ENCODE results near the gene SOX11.

Gene SOX11

GRCh38 chr2:5736886-5737285, 44.7 kb downstream of the SOX11 start:
- no peak for TF ChIP-seq POLR2AphosphoS5 (IDR thresholded peaks at IDR 0.05; ENCODE audit: low read depth)
- TF ChIP-seq, protein P1, sequence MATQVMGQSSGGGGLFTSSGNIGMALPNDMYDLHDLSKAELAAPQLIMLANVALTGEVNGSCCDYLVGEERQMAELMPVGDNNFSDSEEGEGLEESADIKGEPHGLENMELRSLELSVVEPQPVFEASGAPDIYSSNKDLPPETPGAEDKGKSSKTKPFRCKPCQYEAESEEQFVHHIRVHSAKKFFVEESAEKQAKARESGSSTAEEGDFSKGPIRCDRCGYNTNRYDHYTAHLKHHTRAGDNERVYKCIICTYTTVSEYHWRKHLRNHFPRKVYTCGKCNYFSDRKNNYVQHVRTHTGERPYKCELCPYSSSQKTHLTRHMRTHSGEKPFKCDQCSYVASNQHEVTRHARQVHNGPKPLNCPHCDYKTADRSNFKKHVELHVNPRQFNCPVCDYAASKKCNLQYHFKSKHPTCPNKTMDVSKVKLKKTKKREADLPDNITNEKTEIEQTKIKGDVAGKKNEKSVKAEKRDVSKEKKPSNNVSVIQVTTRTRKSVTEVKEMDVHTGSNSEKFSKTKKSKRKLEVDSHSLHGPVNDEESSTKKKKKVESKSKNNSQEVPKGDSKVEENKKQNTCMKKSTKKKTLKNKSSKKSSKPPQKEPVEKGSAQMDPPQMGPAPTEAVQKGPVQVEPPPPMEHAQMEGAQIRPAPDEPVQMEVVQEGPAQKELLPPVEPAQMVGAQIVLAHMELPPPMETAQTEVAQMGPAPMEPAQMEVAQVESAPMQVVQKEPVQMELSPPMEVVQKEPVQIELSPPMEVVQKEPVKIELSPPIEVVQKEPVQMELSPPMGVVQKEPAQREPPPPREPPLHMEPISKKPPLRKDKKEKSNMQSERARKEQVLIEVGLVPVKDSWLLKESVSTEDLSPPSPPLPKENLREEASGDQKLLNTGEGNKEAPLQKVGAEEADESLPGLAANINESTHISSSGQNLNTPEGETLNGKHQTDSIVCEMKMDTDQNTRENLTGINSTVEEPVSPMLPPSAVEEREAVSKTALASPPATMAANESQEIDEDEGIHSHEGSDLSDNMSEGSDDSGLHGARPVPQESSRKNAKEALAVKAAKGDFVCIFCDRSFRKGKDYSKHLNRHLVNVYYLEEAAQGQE (IDR thresholded peaks at IDR 0.05; ENCODE audit: insufficient replicate concordance, low read depth), result no peak
- TF ChIP-seq, protein P2, sequence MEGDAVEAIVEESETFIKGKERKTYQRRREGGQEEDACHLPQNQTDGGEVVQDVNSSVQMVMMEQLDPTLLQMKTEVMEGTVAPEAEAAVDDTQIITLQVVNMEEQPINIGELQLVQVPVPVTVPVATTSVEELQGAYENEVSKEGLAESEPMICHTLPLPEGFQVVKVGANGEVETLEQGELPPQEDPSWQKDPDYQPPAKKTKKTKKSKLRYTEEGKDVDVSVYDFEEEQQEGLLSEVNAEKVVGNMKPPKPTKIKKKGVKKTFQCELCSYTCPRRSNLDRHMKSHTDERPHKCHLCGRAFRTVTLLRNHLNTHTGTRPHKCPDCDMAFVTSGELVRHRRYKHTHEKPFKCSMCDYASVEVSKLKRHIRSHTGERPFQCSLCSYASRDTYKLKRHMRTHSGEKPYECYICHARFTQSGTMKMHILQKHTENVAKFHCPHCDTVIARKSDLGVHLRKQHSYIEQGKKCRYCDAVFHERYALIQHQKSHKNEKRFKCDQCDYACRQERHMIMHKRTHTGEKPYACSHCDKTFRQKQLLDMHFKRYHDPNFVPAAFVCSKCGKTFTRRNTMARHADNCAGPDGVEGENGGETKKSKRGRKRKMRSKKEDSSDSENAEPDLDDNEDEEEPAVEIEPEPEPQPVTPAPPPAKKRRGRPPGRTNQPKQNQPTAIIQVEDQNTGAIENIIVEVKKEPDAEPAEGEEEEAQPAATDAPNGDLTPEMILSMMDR (IDR thresholded peaks at IDR 0.05; ENCODE audit: insufficient read depth, low read length), result no peak
- TF ChIP-seq SPI1 (IDR thresholded peaks at IDR 0.05; ENCODE audit: borderline replicate concordance, low read depth), result no peak
- TF ChIP-seq GABPA (IDR thresholded peaks at IDR 0.05; ENCODE audit: low read depth), result no peak
- no peaks in the 10 kb centered on the region for H3K27me3 ChIP-seq (ENCODE audit: insufficient read depth, poor library complexity, severe bottlenecking)
- H3K27ac ChIP-seq (replicated peaks), result no peak overlapping the region
- no peak for DNase-seq (ENCODE audit: low read depth in 1 of 2, low spot score in 1 of 2)
- no peak overlapping the region for H3K4me3 ChIP-seq (replicated peaks; ENCODE audit: insufficient read depth, low read length)

GRCh38 chr2:5740053-5740452, 47.9 kb downstream of the SOX11 start:
- no peak for TF ChIP-seq GABPA (IDR thresholded peaks at IDR 0.05; ENCODE audit: low read depth)
- TF ChIP-seq, protein P2 (IDR thresholded peaks at IDR 0.05; ENCODE audit: insufficient read depth, low read length), result no peak
- no peak for TF ChIP-seq POLR2AphosphoS5 (IDR thresholded peaks at IDR 0.05; ENCODE audit: low read depth)
- TF ChIP-seq SPI1 (IDR thresholded peaks at IDR 0.05; ENCODE audit: borderline replicate concordance, low read depth), result no peak
- TF ChIP-seq, protein P1 (IDR thresholded peaks at IDR 0.05; ENCODE audit: insufficient replicate concordance, low read depth), result no peak
- Histone ChIP-seq H3K4me3 (replicated peaks; ENCODE audit: insufficient read depth, low read length) (no peak overlapping the region), H3K27ac (replicated peaks) (no peak overlapping the region), H3K27me3 (ENCODE audit: insufficient read depth, poor library complexity, severe bottlenecking) (no peaks in the 10 kb centered on the region)
- DNase-seq (ENCODE audit: low read depth in 1 of 2, low spot score in 1 of 2), result no peak

DNA sequence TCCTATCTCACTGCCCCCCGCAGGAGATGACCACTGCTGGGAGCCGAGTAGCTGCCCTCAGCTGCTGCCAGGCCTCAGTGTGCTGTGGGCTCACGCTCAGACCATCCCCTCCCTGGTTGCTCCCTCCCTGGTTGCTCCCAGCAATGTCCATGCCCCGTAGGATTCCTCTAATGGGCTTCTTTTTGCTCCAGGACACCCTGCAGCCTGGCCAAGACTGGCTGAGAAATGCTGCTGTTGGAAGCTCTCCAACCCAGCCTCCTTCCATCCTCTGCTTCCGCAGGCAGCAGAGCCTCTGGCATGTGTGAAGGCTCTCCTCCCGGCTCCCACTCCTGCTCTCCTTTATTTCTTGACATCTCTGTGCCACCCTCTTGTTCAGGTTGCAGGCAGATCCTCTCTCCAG, 48.6 kb downstream of the SOX11 start:
- TF ChIP-seq SPI1 (IDR thresholded peaks at IDR 0.05; ENCODE audit: borderline replicate concordance, low read depth), result no peak
- DNase-seq (ENCODE audit: low read depth in 1 of 2, low spot score in 1 of 2), result no peak
- Histone ChIP-seq H3K4me3 (replicated peaks; ENCODE audit: insufficient read depth, low read length) (no peak overlapping the region), H3K27ac (replicated peaks) (no peak overlapping the region), H3K27me3 (ENCODE audit: insufficient read depth, poor library complexity, severe bottlenecking) (no peaks in the 10 kb centered on the region)

DNA sequence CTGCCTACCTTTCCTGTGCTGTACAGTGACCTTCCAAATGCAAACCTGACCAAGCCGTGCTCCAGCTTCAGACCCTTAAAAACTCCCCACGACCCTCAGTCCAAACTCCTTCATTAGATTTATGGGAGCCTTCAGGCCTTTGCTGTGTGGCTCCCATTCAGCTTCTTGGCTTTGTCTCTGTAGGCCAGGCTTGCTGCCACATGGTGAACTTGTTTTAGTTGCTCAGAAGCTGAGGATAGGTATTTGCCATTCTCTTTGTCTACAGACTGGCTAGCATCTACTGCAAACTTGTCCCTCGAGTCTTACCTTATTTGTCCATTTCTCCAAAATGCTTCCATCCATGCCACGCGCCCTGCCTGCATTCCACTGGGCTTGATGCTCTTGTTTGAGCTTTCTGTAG, 49.1 kb downstream of the SOX11 start:
- no peak for DNase-seq (ENCODE audit: low read depth in 1 of 2, low spot score in 1 of 2)
- TF ChIP-seq POLR2AphosphoS5 (IDR thresholded peaks at IDR 0.05; ENCODE audit: low read depth) (no peak), SPI1 (IDR thresholded peaks at IDR 0.05; ENCODE audit: borderline replicate concordance, low read depth) (no peak), GABPA (IDR thresholded peaks at IDR 0.05; ENCODE audit: low read depth) (no peak)
- TF ChIP-seq, protein P2 (IDR thresholded peaks at IDR 0.05; ENCODE audit: insufficient read depth, low read length), result no peak
- TF ChIP-seq, protein P1 (IDR thresholded peaks at IDR 0.05; ENCODE audit: insufficient replicate concordance, low read depth), result no peak

More for the DNA sequence above, 49.1 kb downstream of the SOX11 start:
- Histone ChIP-seq H3K27ac (replicated peaks) (no peak overlapping the region), H3K27me3 (ENCODE audit: insufficient read depth, poor library complexity, severe bottlenecking) (no peaks in the 10 kb centered on the region), H3K4me3 (replicated peaks; ENCODE audit: insufficient read depth, low read length) (no peak overlapping the region)

Measured in HL-60 (cell line).